ENCODE results near the gene CARHSP1. TPM values are rescaled to one million over a fixed set of nuclear protein-coding genes. Genes with fewer than 3 reads are reported as not detected.

Gene CARHSP1
- total and polyA plus RNA-seq, 2 of the 4 experiments (the other 2 are of a cell fraction), result 121 to 138 TPM

- no peak for TF ChIP-seq MAFK (IDR thresholded peaks at IDR 0.05; ENCODE audit: low read depth, low read length)
Measured at GRCh38 chr16:8848231-8848938, 20.4 kb downstream of the CARHSP1 start (continued).

GRCh38 chr16:8847623-8848022 is 21.2 kb downstream of the CARHSP1 start:
- Histone ChIP-seq H4K20me1 (ENCODE audit: insufficient read depth, low read length) (peaks cover 70% of the 10 kb centered on the region), H3K9me1 (ENCODE audit: insufficient read depth, low read length) (peaks cover 15% of the 10 kb centered on the region), H3K36me3 (ENCODE audit: control insufficient read depth, insufficient read depth, low read length) (peaks cover 49% of the 10 kb centered on the region), H3K79me1 (ENCODE audit: low read depth in 1 of 2, low read length in 2 of 2) (peaks cover 26 to 64% of the 10 kb centered on the region in 2 experiments; a peak in 3 of 4 replicates), H2AFZ (replicated peaks; ENCODE audit: low read length, poor library complexity) (no peak overlapping the region), H2BK15ac (ENCODE audit: low read depth, low read length) (no peak overlapping the region), H3K23ac (ENCODE audit: low read depth, low read length) (no peak overlapping the region), H4K91ac (ENCODE audit: insufficient read depth, low read depth, low read length) (no peak overlapping the region), H3K4ac (ENCODE audit: low read depth, low read length) (no peak overlapping the region), H2AK5ac (ENCODE audit: low read depth, low read length) (no peak overlapping the region), H2BK20ac (ENCODE audit: low read depth, low read length) (no peak overlapping the region), H3K9ac (ENCODE audit: low read depth, low read length) (no peak overlapping the region), H2BK120ac (ENCODE audit: low read depth, low read length) (no peak overlapping the region), H3K4me1 (ENCODE audit: control insufficient read depth, insufficient read depth, low read length) (peaks cover 21% of the 10 kb centered on the region), H4K8ac (ENCODE audit: low read depth in 2 of 2, low read length in 2 of 2) (no peak overlapping the region), H3K27ac (ENCODE audit: insufficient read depth, low read length) (no peak overlapping the region), H3K56ac (ENCODE audit: extremely low read depth, insufficient read depth, low read length) (no peak overlapping the region), H3K4me2 (ENCODE audit: low read depth, low read length) (no peak overlapping the region), H3K27me3 (ENCODE audit: control insufficient read depth, insufficient read depth, low read length) (no peaks in the 10 kb centered on the region), H3K4me3 (ENCODE audit: insufficient read depth, low read depth, low read length) (no peak overlapping the region), H2AK9ac (replicated peaks; ENCODE audit: low read depth, low read length, poor library complexity) (no peak overlapping the region), H3K14ac (replicated peaks; ENCODE audit: low read depth, low read length) (no peak overlapping the region), H2BK5ac (ENCODE audit: low read depth, low read length, poor library complexity, severe bottlenecking) (no peak overlapping the region), H4K5ac (ENCODE audit: low read depth, low read length) (no peak overlapping the region), H3K18ac (ENCODE audit: low read depth, low read length) (no peak overlapping the region), H3K9me3 (ENCODE audit: control insufficient read depth, insufficient read depth, low read length) (no peaks in the 10 kb centered on the region)
- in situ Hi-C loops (cut with MboI; ENCODE audit: low sequenced_read_pairs), result no loop called here
- ChIA-PET POLR2A (ENCODE audit: unreplicated experiment) (no interaction called here), CTCF (no interaction called here)
- dilution Hi-C loops (cut with HindIII; ENCODE audit: low sequenced_read_pairs, unreplicated experiment), result no loop called here
- DNase-seq (no peak), ATAC-seq (ENCODE audit: low read depth) (no peak)
- WGBS, 2 experiments (ENCODE audit: extremely low coverage in 2 of 2, insufficient read length in 1 of 2), result 96% methylated on average over 11 of the region's 15 CpGs; no CpG with 5 or more reads in 1 of the 2 experiments
- BruUV-seq (replicated peaks), result no TSS peak
- intact Hi-C loops (cut with micrococcal nuclease), result no loop called here
- TF ChIP-seq USF2 (IDR thresholded peaks at IDR 0.05; ENCODE audit: low read depth, low read length) (no peak), MAFK (IDR thresholded peaks at IDR 0.05; ENCODE audit: low read depth, low read length) (no peak), MAZ (IDR thresholded peaks at IDR 0.05; ENCODE audit: borderline replicate concordance, low read depth, low read length) (no peak), ELK1 (IDR thresholded peaks at IDR 0.05; ENCODE audit: borderline replicate concordance, low read depth, low read length) (no peak), MXI1 (IDR thresholded peaks at IDR 0.05; ENCODE audit: borderline replicate concordance, low read depth, low read length) (no peak), NFE2L2 (IDR thresholded peaks at IDR 0.05; ENCODE audit: low read depth, low read length) (no peak), RFX5 (IDR thresholded peaks at IDR 0.05; ENCODE audit: low read depth, low read length) (no peak), CEBPB (IDR thresholded peaks at IDR 0.05; ENCODE audit: low read depth, low read length) (no peak), RAD21 (IDR thresholded peaks at IDR 0.05; ENCODE audit: low read length) (no peak), CHD1 (IDR thresholded peaks at IDR 0.05; ENCODE audit: low read depth, low read length) (no peak), FOS (IDR thresholded peaks at IDR 0.05; ENCODE audit: low read depth, low read length) (no peak), SMC3 (IDR thresholded peaks at IDR 0.05; ENCODE audit: low read depth, low read length) (no peak), BHLHE40 (IDR thresholded peaks at IDR 0.05; ENCODE audit: low read depth, low read length) (no peak), RCOR1 (IDR thresholded peaks at IDR 0.05; ENCODE audit: insufficient replicate concordance, low read length) (no peak)
